Keratinocyte (primary cell): ENCODE measurements around the gene LCOR. TPM values are rescaled to one million over a fixed set of nuclear protein-coding genes. Genes with fewer than 3 reads are reported as not detected.

Experiments used
- DNase-seq: peaks from one replicate; pipeline ENCODE4 v3.0.0-alpha.2; 2011; ENCODE audit warnings: low read depth, missing footprints, low spot score
- FAIRE-seq: peaks from 2 replicates; lab custom pipeline; 2011; peaks lifted over from hg19 to GRCh38; lab: Jason Lieb, UNC
- H2AFZ ChIP-seq: 2 replicates; pipeline ENCODE4 v1.6.0; 2012; ENCODE audit warnings: low read length, control low read depth, inconsistent platforms; ENCODE audit not compliant: control insufficient read depth
- H3K27ac ChIP-seq: 2 replicates; pipeline ENCODE4 v1.5.1; 2011; ENCODE audit warnings: low read length; ENCODE audit not compliant: control insufficient read depth, insufficient read depth
- H3K27me3 ChIP-seq: 3 replicates; pipeline ENCODE4 v1.6.0; 2011; ENCODE audit warnings: low read length; ENCODE audit not compliant: control insufficient read depth, insufficient read depth; ENCODE audit errors: extremely low read depth
- H3K36me3 ChIP-seq, 2 experiments: 2 replicates in 1 of 2; 3 replicates in 1 of 2; pipeline ENCODE4 v1.5.1; 2011; ENCODE audit warnings: low read length in 2 of 2, mild to moderate bottlenecking in 1 of 2; ENCODE audit not compliant: control insufficient read depth in 2 of 2, insufficient read depth in 2 of 2; ENCODE audit errors: extremely low read depth in 1 of 2
- H3K4me1 ChIP-seq: 3 replicates; pipeline ENCODE4 v1.5.1; 2011; ENCODE audit warnings: low read length; ENCODE audit not compliant: control insufficient read depth, insufficient read depth; ENCODE audit errors: extremely low read depth
- H3K4me2 ChIP-seq: 3 replicates; pipeline ENCODE4 v1.6.0; 2011; ENCODE audit warnings: low read depth, low read length; ENCODE audit not compliant: control insufficient read depth, insufficient read depth; ENCODE audit errors: extremely low read depth
- H3K4me3 ChIP-seq, 3 experiments: fragments of 200-600 bp in 1 of 3; sonication (generic) in 1 of 3; 2 replicates in 2 of 3; 3 replicates in 1 of 3; pipeline ENCODE4 v1.5.1; 2011 to 2016; ENCODE audit warnings: low read length in 3 of 3, mild to moderate bottlenecking in 3 of 3, control low read depth in 2 of 3, inconsistent platforms in 1 of 3, low read depth in 1 of 3, mixed read lengths in 1 of 3, mixed run types in 1 of 3, moderate library complexity in 1 of 3; ENCODE audit not compliant: control insufficient read depth in 2 of 3, insufficient read depth in 2 of 3; ENCODE audit errors: extremely low read depth in 1 of 3
- H3K79me2 ChIP-seq: 2 replicates; pipeline ENCODE4 v1.6.0; 2012; ENCODE audit warnings: low read length; ENCODE audit not compliant: control insufficient read depth, insufficient read depth
- H3K9ac ChIP-seq: 3 replicates; pipeline ENCODE4 v1.6.0; 2011; ENCODE audit warnings: low read length; ENCODE audit not compliant: control insufficient read depth, insufficient read depth; ENCODE audit errors: extremely low read depth
- H3K9me1 ChIP-seq: 3 replicates; pipeline ENCODE4 v1.6.0; 2011; ENCODE audit warnings: low read length; ENCODE audit not compliant: control insufficient read depth, insufficient read depth; ENCODE audit errors: extremely low read depth
- H3K9me3 ChIP-seq: 2 replicates; pipeline ENCODE4 v1.5.1; 2012; ENCODE audit warnings: low read depth, low read length; ENCODE audit not compliant: control insufficient read depth
- H4K20me1 ChIP-seq: 3 replicates; pipeline ENCODE4 v1.6.0; 2011; ENCODE audit warnings: low read length; ENCODE audit not compliant: control insufficient read depth, insufficient read depth; ENCODE audit errors: extremely low read depth
- EZH2 ChIP-seq: IDR thresholded peaks from one replicate; pipeline ENCODE4 v1.6.1; 2012; ENCODE audit warnings: inconsistent platforms, mild to moderate bottlenecking, low read length, moderate library complexity
- dilution Hi-C: fragments of 300-500 bp; cut with MboI; formaldehyde crosslinking; loops from one replicate; pipeline ENCODE4 v1.7.0; 2020; ENCODE audit warnings: low sequenced_read_pairs; ENCODE audit not compliant: extremely low pct_ligation_motif_present
- polyA plus RNA-seq, 5 experiments: library from polyadenylated mRNA; depleted of rRNA in 3 of 5; stranded (reverse) in 3 of 5; stranded (forward) in 1 of 5; unstranded in 1 of 5; fragments of >200 nt; gene quantifications; 1 replicate in 1 of 5; 2 replicates in 3 of 5; 3 replicates in 1 of 5; pipeline versions ENCODE4 v1.2.1 to v1.2.3, GENCODE V29; 2011 to 2012; ENCODE audit warnings: missing spikeins in 2 of 5, low read depth in 1 of 5, low replicate concordance in 1 of 5
- TF ChIP-seq, protein P1 (sequence below), 3 experiments: IDR thresholded peaks in 1 of 3; conservative IDR thresholded peaks in 1 of 3; optimal IDR thresholded peaks in 1 of 3; 2 replicates in 2 of 3; 3 replicates in 1 of 3; pipeline versions ENCODE3 to v1.5.1; 2011; ENCODE audit warnings: low read length in 3 of 3, mild to moderate bottlenecking in 3 of 3, moderate library complexity in 2 of 3, control low read depth in 1 of 3, inconsistent platforms in 1 of 3; ENCODE audit not compliant: insufficient read depth in 2 of 3; ENCODE audit errors: extremely low read depth in 1 of 3

LCOR gene
- polyA plus RNA-seq, 1 donor (not counting 4 experiments of a cell fraction or from before 2014, with no cell fraction given): 11.4 TPM

DNA sequence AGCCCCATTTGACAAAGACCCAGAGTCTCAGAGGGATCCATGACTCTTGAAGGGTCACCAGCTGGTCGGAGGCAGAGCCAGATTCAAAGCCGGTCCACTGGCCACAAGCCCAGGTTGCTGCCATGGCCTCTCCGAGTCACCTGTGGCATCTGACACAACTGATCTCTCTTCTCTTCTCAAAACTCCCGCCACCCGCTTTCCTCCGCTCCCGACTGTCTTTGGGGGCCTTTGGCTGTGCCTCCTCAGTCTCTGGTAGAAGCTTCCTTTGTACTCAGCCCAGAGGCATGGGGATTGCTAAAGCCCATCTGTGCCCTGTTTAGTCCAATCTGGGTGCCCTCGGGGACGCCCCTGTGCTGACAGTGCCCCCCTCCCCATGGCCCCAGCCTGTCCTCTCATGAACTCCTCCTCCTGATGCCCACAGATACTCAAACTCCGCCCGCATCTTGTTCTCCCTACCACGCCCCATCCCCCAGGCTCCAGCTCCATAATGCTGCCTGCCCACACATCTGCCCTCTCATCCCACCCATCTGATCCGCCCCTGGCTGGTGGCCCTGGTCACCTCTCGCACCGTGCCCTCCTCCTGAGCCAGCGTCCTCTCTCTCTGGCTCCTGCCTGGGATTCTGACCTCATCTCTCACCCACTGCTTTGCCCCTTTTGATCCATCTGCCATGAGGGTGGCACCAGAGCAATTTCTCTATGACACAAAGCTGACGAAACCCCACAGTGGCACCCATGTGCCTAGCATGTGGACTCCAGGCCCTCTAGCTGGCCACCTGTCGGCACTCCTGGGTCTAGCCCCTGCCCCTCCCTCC is 203.1 kb downstream of the LCOR start:
- dilution Hi-C loops: no loop called here
- Histone ChIP-seq H3K9me1 (no peaks in the 10 kb centered on the region), H3K27ac (no peak overlapping the region), H3K79me2 (no peaks in the 10 kb centered on the region), H3K4me2 (no peak overlapping the region), H2AFZ (no peak overlapping the region), H3K9me3 (no peaks in the 10 kb centered on the region), H3K27me3 (peaks cover 30% of the 10 kb centered on the region), H3K36me3 (no peaks in the 10 kb centered on the region), H3K4me3 (no peak overlapping the region), H3K9ac (no peak overlapping the region), H3K4me1 (peaks cover 5% of the 10 kb centered on the region), H4K20me1 (no peaks in the 10 kb centered on the region)
- FAIRE-seq (no peak), DNase-seq (no peak)
- TF ChIP-seq EZH2: no peak
- TF ChIP-seq, protein P1, sequence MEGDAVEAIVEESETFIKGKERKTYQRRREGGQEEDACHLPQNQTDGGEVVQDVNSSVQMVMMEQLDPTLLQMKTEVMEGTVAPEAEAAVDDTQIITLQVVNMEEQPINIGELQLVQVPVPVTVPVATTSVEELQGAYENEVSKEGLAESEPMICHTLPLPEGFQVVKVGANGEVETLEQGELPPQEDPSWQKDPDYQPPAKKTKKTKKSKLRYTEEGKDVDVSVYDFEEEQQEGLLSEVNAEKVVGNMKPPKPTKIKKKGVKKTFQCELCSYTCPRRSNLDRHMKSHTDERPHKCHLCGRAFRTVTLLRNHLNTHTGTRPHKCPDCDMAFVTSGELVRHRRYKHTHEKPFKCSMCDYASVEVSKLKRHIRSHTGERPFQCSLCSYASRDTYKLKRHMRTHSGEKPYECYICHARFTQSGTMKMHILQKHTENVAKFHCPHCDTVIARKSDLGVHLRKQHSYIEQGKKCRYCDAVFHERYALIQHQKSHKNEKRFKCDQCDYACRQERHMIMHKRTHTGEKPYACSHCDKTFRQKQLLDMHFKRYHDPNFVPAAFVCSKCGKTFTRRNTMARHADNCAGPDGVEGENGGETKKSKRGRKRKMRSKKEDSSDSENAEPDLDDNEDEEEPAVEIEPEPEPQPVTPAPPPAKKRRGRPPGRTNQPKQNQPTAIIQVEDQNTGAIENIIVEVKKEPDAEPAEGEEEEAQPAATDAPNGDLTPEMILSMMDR (optimal IDR thresholded peaks at IDR 0.05 in 1 of 3, IDR thresholded peaks at IDR 0.05 in 1 of 3, conservative IDR thresholded peaks at IDR 0.05 in 1 of 3; ENCODE audit: extremely low read depth in 1 of 3, insufficient read depth in 2 of 3, low read length in 3 of 3): no peak

DNA sequence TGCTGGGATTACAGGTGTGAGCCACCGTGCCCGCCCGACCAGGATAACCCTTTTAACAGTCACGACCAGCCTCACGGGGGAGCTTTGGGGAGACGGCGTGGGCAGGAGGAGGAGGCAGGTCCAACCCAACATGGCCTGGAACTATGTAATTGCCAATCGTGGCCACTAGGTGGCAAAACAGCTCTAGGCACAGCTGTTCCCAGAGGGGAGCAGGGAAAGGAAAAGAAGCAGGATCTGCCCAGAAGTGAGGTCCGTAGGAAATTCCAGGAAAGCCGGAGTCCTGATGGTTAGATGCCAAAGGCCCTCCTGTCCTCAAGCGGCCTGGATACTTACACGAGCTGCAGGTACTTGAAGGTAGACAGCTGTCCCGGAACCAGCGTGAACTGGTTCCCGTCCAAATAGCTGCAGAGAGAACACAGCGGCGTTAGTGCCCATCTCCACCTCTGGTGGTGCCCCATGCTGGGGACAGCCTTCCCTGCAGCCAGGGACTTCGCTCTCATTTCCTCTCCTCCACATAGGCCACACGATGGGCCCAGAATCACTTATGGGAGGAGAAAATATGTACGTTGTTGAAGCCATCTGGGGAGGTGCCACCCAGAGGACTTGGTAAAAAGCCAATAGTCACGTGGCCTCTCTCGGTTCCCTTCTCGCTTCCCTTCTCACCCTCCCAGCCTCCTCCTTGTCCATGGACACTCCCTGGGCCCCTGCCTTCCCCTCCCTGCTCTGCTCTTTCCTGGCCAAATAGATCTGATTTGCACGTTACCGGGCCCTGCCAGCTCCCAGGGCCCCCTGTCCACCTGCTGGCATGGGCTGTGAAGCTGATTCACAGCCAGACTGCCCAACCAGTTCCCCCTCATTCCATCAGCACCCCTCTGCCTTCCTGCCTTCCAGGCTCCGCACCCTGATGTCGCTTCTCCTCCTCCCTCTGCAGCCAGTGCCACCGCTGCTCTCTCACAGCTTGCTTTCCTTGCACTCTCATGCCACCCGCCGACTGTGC is 205.6 kb downstream of the LCOR start:
- TF ChIP-seq, protein P1 (optimal IDR thresholded peaks at IDR 0.05 in 1 of 3, IDR thresholded peaks at IDR 0.05 in 1 of 3, conservative IDR thresholded peaks at IDR 0.05 in 1 of 3; ENCODE audit: extremely low read depth in 1 of 3, insufficient read depth in 2 of 3, low read length in 3 of 3): peak; percentile 85 to 95 (median 85)
- TF ChIP-seq EZH2: no peak
- peak overlapping the region in 2 of 3 experiments; percentile 61 to 69 for H3K4me3 ChIP-seq
- H3K4me1 ChIP-seq: peaks cover 5% of the 10 kb centered on the region
- peak; percentile 46 for DNase-seq
- H3K9ac ChIP-seq: no peak overlapping the region
- no peaks in the 10 kb centered on the region for H3K9me3 ChIP-seq
- H3K27me3 ChIP-seq: peaks cover 26% of the 10 kb centered on the region
- peak overlapping the region; percentile 89 for H3K4me2 ChIP-seq
- H3K36me3 ChIP-seq: no peaks in the 10 kb centered on the region
- dilution Hi-C loops: no loop called here
- H3K27ac ChIP-seq: no peak overlapping the region
- no peaks in the 10 kb centered on the region for H3K79me2 ChIP-seq
- no peaks in the 10 kb centered on the region for H4K20me1 ChIP-seq
- no peaks in the 10 kb centered on the region for H3K9me1 ChIP-seq
- H2AFZ ChIP-seq: peak overlapping the region; percentile 81
- FAIRE-seq: peak; percentile 87
